ENCODE results near the gene FNIP2. TPM values are rescaled to one million over a fixed set of nuclear protein-coding genes. Genes with fewer than 3 reads are reported as not detected.

Gene FNIP2
- total and polyA plus RNA-seq, 10 of the 15 experiments (the other 5 are each of a cell fraction or from before 2014, with no cell fraction given), result 0.03 to 0.38 (median 0.15) TPM

DNA sequence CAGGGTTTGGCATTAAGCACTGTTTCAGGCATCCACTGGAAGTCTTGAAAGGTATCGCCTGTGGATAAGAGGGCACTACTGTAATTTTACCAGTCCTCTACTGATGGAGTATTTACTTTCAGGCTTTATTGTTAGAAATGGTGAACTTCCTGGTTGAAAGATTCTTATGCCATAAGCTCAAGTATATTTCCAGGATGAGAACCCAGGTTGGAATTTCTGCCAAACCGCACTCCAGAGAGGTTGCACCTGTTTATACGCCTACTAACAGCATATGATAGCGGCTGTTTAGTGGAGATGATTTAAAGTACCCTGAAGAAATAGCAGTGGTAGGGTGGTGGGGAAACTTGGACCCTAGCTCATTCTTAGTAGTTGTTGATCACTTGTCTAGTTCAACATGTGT lies 9.9 kb downstream of the FNIP2 start:
- intact Hi-C loops (cut with micrococcal nuclease; ENCODE audit: unreplicated experiment) (no loop called here), in situ Hi-C loops (cut with MboI) (no loop called here)
- Histone ChIP-seq H3K9ac (ENCODE audit: control insufficient read depth, insufficient read depth, low read length) (no peak overlapping the region), H3K4me1 (ENCODE audit: control insufficient read depth, insufficient read depth, low read length) (peaks cover 10% of the 10 kb centered on the region; the same call in 1 of the 2 replicates), H3K4me3 (no peak overlapping the region), H3K27me3 (replicated peaks in 1 of 2; ENCODE audit: control insufficient read depth in 2 of 2, insufficient read depth in 2 of 2, low read length in 1 of 2) (0 out of 4 replicates have a peak, but pooled peaks cover 0 to 2% of the 10 kb centered on the region in 2 experiments), H4K20me1 (ENCODE audit: control insufficient read depth, insufficient read depth) (no peaks in the 10 kb centered on the region), H3K36me3 (ENCODE audit: control insufficient read depth in 2 of 2, insufficient read depth in 2 of 2, low read length in 1 of 2) (no peaks in the 10 kb centered on the region), H3K27ac (ENCODE audit: control insufficient read depth, insufficient read depth) (no peak overlapping the region), H2AFZ (ENCODE audit: control insufficient read depth, low read depth, low read length) (no peak overlapping the region), H3K4me2 (ENCODE audit: control insufficient read depth, insufficient read depth) (no peak overlapping the region), H3K79me2 (ENCODE audit: control insufficient read depth, insufficient read depth, low read length) (peaks cover 24% of the 10 kb centered on the region), H3K9me3 (replicated peaks; ENCODE audit: control insufficient read depth, insufficient read depth, low read length) (no peaks in the 10 kb centered on the region)
- ChIA-PET SMC1A (ENCODE audit: uncharacterized antibody, unreplicated experiment) (interaction anchor here (0.7 to 2.5 kb wide), 12 partner anchors 9 to 73 kb away, joined by 3 to 11 read pairs (median 4); no protein-coding TSS in a partner anchor), RAD21 (ENCODE audit: unreplicated experiment) (interaction anchor here (0.6 to 2.8 kb wide), 6 partner anchors 17 to 73 kb away, joined by 3 to 7 read pairs (median 3); no protein-coding TSS in a partner anchor), CTCF (interaction anchor here (0.6 to 3.0 kb wide), 5 partner anchors 10 to 366 kb away, joined by 3 to 10 read pairs (median 4); partner anchors contain the start of gene FNIP2), POLR2A (interaction anchor here (0.7 to 0.8 kb wide), 2 partner anchors 21 to 48 kb away, joined by 3 to 4 read pairs; no protein-coding TSS in a partner anchor)
- DNase-seq (ENCODE audit: low read depth, low spot score) (no peak), FAIRE-seq (no peak), ATAC-seq (no peak)
- TF ChIP-seq, protein P1, sequence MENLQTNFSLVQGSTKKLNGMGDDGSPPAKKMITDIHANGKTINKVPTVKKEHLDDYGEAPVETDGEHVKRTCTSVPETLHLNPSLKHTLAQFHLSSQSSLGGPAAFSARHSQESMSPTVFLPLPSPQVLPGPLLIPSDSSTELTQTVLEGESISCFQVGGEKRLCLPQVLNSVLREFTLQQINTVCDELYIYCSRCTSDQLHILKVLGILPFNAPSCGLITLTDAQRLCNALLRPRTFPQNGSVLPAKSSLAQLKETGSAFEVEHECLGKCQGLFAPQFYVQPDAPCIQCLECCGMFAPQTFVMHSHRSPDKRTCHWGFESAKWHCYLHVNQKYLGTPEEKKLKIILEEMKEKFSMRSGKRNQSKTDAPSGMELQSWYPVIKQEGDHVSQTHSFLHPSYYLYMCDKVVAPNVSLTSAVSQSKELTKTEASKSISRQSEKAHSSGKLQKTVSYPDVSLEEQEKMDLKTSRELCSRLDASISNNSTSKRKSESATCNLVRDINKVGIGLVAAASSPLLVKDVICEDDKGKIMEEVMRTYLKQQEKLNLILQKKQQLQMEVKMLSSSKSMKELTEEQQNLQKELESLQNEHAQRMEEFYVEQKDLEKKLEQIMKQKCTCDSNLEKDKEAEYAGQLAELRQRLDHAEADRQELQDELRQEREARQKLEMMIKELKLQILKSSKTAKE (IDR thresholded peaks at IDR 0.05; ENCODE audit: low read depth, poor library complexity, severe bottlenecking), result no peak
- TF ChIP-seq HDGF (IDR thresholded peaks at IDR 0.05) (no peak), SMC3 (IDR thresholded peaks at IDR 0.05; ENCODE audit: borderline replicate concordance, low read length) (no peak), SUPT20H (IDR thresholded peaks at IDR 0.05; ENCODE audit: borderline replicate concordance, control insufficient read depth, low read depth, low read length) (no peak), SPI1 (IDR thresholded peaks at IDR 0.05; ENCODE audit: borderline replicate concordance, insufficient read depth, low read depth, low read length) (no peak), JUNB (IDR thresholded peaks at IDR 0.05) (no peak), BRCA1 (IDR thresholded peaks at IDR 0.05; ENCODE audit: low read depth, low read length) (no peak), SMAD1 (IDR thresholded peaks at IDR 0.05; ENCODE audit: low read depth, partially characterized antibody) (no peak), WRNIP1 (IDR thresholded peaks at IDR 0.05; ENCODE audit: borderline replicate concordance, low read depth, low read length) (no peak), KAT2A (conservative IDR thresholded peaks at IDR 0.05; ENCODE audit: control insufficient read depth, low read depth, low read length) (no peak), DPF2 (IDR thresholded peaks at IDR 0.05) (no peak)
- TF ChIP-seq, protein P2, sequence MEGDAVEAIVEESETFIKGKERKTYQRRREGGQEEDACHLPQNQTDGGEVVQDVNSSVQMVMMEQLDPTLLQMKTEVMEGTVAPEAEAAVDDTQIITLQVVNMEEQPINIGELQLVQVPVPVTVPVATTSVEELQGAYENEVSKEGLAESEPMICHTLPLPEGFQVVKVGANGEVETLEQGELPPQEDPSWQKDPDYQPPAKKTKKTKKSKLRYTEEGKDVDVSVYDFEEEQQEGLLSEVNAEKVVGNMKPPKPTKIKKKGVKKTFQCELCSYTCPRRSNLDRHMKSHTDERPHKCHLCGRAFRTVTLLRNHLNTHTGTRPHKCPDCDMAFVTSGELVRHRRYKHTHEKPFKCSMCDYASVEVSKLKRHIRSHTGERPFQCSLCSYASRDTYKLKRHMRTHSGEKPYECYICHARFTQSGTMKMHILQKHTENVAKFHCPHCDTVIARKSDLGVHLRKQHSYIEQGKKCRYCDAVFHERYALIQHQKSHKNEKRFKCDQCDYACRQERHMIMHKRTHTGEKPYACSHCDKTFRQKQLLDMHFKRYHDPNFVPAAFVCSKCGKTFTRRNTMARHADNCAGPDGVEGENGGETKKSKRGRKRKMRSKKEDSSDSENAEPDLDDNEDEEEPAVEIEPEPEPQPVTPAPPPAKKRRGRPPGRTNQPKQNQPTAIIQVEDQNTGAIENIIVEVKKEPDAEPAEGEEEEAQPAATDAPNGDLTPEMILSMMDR (IDR thresholded peaks at IDR 0.05 in 2 of 3, conservative IDR thresholded peaks at IDR 0.05 in 1 of 3; ENCODE audit: control insufficient read depth in 2 of 3, extremely low read depth in 1 of 3, insufficient read depth in 1 of 3, low read depth in 3 of 3, low read length in 3 of 3), result no peak
- TF ChIP-seq, protein P3, sequence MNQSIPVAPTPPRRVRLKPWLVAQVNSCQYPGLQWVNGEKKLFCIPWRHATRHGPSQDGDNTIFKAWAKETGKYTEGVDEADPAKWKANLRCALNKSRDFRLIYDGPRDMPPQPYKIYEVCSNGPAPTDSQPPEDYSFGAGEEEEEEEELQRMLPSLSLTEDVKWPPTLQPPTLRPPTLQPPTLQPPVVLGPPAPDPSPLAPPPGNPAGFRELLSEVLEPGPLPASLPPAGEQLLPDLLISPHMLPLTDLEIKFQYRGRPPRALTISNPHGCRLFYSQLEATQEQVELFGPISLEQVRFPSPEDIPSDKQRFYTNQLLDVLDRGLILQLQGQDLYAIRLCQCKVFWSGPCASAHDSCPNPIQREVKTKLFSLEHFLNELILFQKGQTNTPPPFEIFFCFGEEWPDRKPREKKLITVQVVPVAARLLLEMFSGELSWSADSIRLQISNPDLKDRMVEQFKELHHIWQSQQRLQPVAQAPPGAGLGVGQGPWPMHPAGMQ (IDR thresholded peaks at IDR 0.05; ENCODE audit: borderline replicate concordance), result no peak
- WGBS (ENCODE audit: insufficient coverage, insufficient replicate concordance, low lambda C conversion rate, missing lambda C conversion rate), result 94% methylated on average over 4 of the region's 4 CpGs
- no TSS peak for BruUV-seq (replicated peaks)

All from GM12878 (cell line).